ENCODE data around the gene LMX1B.
A peak's percentile ranks its signal among the peaks of the same experiment; 100 is the strongest.

Gene LMX1B

GRCh38 chr9:126663661-126664072, 49.9 kb downstream of the LMX1B start:
- no peak for FAIRE-seq
- no peak for DNase-seq (ENCODE audit: insufficient read length, low spot score)
- TF ChIP-seq SPI1 (IDR thresholded peaks at IDR 0.05; ENCODE audit: low read depth, low read length) = no peak
- no peak for TF ChIP-seq PAX5 (IDR thresholded peaks at IDR 0.05; ENCODE audit: insufficient read depth, low read length, severe bottlenecking)
- no peak for TF ChIP-seq POLR2A (IDR thresholded peaks at IDR 0.05; ENCODE audit: low read depth, low read length)
- no peak for TF ChIP-seq TAF1 (IDR thresholded peaks at IDR 0.05; ENCODE audit: low read depth, low read length)
- no peak for TF ChIP-seq POLR2AphosphoS5 (IDR thresholded peaks at IDR 0.05; ENCODE audit: low read depth, low read length)
- TF ChIP-seq POU2F2 (IDR thresholded peaks at IDR 0.05; ENCODE audit: low read depth, low read length) = no peak

DNA sequence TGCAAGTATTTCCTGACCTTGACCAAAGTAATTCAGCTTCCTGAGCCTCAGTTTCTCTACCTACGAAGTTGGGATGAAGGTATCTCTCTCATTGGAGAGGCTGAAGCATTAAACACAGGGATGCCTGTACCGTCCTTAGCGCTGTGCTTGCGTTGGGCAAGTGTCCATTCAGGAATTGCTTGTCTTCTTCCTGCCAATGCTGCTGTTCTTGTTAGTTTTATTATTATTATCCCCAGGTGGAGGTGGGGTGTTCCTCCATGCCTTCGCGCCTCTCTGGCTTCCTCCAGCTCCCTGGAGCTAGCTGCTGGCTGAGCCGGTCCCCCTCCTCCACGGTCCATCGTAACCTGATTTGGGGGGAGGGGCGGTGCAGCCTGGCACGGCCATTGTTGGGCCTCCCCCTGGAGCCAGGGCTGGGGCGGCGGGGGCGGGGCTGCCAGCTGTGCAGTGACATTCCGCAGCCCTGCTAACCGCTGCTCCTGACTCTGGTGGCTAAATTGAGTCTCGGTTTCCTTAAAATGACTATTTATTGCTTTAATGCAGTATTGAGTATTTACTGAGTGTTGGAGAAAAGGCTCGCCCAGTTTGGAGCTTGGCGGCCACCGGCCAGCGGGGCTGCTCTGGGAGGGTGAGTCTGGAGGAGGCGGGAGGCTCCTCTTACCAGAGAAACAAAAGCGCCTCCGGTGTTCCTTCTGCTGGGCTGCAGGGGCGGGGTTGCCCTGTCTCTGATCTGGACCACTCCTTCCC, 51.3 kb downstream of the LMX1B start:
- TF ChIP-seq PAX5 (IDR thresholded peaks at IDR 0.05; ENCODE audit: insufficient read depth, low read length, severe bottlenecking) (no peak), SPI1 (IDR thresholded peaks at IDR 0.05; ENCODE audit: low read depth, low read length) (no peak), POU2F2 (IDR thresholded peaks at IDR 0.05; ENCODE audit: low read depth, low read length) (no peak), POLR2AphosphoS5 (IDR thresholded peaks at IDR 0.05; ENCODE audit: low read depth, low read length) (no peak), POLR2A (IDR thresholded peaks at IDR 0.05; ENCODE audit: low read depth, low read length) (no peak), TAF1 (IDR thresholded peaks at IDR 0.05; ENCODE audit: low read depth, low read length) (no peak)
- DNase-seq (ENCODE audit: insufficient read length, low spot score) = no peak
- FAIRE-seq = no peak

- TF ChIP-seq POU2F2 (IDR thresholded peaks at IDR 0.05; ENCODE audit: low read depth, low read length) = no peak
- no peak for TF ChIP-seq TAF1 (IDR thresholded peaks at IDR 0.05; ENCODE audit: low read depth, low read length)
- TF ChIP-seq SPI1 (IDR thresholded peaks at IDR 0.05; ENCODE audit: low read depth, low read length) = no peak
- TF ChIP-seq POLR2AphosphoS5 (IDR thresholded peaks at IDR 0.05; ENCODE audit: low read depth, low read length) = no peak
- TF ChIP-seq PAX5 (IDR thresholded peaks at IDR 0.05; ENCODE audit: insufficient read depth, low read length, severe bottlenecking) = no peak
- no peak for TF ChIP-seq POLR2A (IDR thresholded peaks at IDR 0.05; ENCODE audit: low read depth, low read length)
- no peak for FAIRE-seq
- DNase-seq (ENCODE audit: insufficient read length, low spot score) = no peak
These were observed 51.9 kb downstream of the LMX1B start for GRCh38 chr9:126665644-126666035.

DNA sequence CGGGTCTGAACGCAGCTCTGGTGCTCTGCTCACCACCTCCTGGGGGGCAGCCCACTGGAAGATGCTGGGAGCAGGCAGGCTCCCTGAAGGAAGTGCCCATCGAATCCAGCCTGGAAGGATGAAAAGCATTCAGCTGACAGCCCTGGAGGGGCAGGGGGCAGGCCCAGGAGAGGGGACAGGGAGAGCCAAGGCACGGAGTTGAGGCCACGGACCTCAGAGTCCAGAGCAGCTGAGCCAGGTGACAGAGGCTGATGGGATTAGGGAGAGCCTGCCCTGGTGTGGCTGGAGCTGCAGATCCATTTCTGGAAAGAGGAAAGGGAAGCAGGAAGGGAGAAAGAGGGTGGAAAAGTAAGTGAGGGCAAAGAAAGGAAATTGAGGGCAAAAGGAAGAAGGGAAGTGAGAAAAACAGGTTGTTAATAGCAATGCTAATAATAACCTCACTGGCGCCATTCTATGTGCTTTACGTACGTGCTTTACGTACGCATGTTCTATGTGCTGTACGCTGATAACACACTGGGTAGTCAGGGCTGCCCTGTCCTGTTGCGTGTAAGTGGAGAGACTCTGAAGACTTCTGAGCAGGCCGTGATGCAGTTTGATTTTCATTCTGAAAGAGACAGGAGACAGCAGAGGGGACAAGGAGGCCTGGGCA, 52.6 kb downstream of the LMX1B start:
- DNase-seq (ENCODE audit: insufficient read length, low spot score) = no peak
- FAIRE-seq = peak; percentile 91
- TF ChIP-seq SPI1 (IDR thresholded peaks at IDR 0.05; ENCODE audit: low read depth, low read length) = peak; percentile 83
- no peak for TF ChIP-seq TAF1 (IDR thresholded peaks at IDR 0.05; ENCODE audit: low read depth, low read length)

DNA sequence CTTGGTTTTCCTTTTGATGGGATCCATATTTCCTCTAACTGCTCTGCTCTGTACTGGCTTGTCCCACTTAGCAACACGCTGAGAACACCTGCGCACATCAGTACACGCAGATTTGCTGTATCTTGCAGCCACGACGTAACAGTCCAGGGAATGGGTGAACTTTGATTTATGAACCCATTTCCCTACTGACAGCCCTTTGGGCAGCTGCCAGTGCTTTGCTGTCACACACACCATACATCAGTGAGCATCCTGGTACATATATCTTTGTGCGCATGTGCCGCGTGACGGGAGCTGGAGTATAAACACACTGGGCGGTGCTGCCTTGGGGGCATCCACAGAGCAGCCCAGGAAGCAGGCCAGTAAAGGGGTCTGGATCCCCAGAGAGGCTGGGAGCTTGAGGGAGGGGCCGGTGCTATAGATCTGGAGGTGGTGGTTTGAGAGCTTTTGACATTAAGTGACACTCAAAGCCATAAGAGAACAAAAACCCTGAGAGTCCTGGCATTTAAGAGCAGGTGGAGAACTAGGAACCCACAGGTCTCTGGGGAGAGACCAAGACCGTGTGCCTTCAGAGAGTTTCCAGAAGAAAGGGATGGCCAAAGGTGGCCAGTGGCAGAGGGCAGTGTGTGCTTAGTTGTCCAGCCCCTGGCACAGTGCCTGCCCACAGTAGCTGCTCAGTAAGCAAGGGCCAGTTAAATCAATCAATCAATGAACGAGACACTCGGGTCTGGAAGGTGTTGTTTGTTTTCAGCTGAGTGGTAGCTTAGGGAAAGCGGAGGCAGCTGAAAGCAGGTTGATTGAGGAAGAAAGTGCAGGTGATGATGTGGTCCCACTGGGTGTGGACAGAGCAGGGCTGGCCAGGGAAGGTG, 53.7 kb downstream of the LMX1B start:
- TF ChIP-seq POLR2AphosphoS5 (IDR thresholded peaks at IDR 0.05; ENCODE audit: low read depth, low read length) (no peak), PAX5 (IDR thresholded peaks at IDR 0.05; ENCODE audit: insufficient read depth, low read length, severe bottlenecking) (no peak), POLR2A (IDR thresholded peaks at IDR 0.05; ENCODE audit: low read depth, low read length) (no peak), TAF1 (IDR thresholded peaks at IDR 0.05; ENCODE audit: low read depth, low read length) (no peak), SPI1 (IDR thresholded peaks at IDR 0.05; ENCODE audit: low read depth, low read length) (no peak), POU2F2 (IDR thresholded peaks at IDR 0.05; ENCODE audit: low read depth, low read length) (no peak)
- DNase-seq (ENCODE audit: insufficient read length, low spot score) (no peak), FAIRE-seq (no peak)

- TF ChIP-seq TAF1 (IDR thresholded peaks at IDR 0.05; ENCODE audit: low read depth, low read length) = no peak
- no peak for TF ChIP-seq POLR2A (IDR thresholded peaks at IDR 0.05; ENCODE audit: low read depth, low read length)
- no peak for TF ChIP-seq POLR2AphosphoS5 (IDR thresholded peaks at IDR 0.05; ENCODE audit: low read depth, low read length)
- TF ChIP-seq SPI1 (IDR thresholded peaks at IDR 0.05; ENCODE audit: low read depth, low read length) = no peak
- no peak for TF ChIP-seq PAX5 (IDR thresholded peaks at IDR 0.05; ENCODE audit: insufficient read depth, low read length, severe bottlenecking)
- TF ChIP-seq POU2F2 (IDR thresholded peaks at IDR 0.05; ENCODE audit: low read depth, low read length) = no peak
- no peak for DNase-seq (ENCODE audit: insufficient read length, low spot score)
- FAIRE-seq = no peak
These were observed 54.3 kb downstream of the LMX1B start for GRCh38 chr9:126668058-126668457.

DNA sequence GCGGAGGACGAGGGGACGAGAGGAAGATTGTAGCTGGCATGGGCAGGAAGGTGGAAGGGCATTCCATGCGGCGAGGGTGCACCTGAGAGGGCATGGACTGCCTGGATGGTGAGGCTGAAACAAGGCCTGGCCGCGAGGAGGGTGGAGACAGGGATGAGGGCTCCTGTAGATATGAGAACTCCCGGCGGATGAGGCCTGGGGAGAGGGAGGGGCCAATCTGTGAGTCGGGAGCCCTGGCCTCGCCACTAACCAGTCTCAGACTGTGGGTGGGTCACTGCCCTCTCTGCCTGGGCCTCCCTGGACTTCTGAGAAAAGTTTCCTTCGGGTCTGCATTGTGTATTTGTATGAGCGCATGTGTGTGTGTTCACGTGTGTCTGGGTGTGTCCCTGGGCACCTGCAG, 55.4 kb downstream of the LMX1B start:
- no peak for DNase-seq (ENCODE audit: insufficient read length, low spot score)
- no peak for TF ChIP-seq SPI1 (IDR thresholded peaks at IDR 0.05; ENCODE audit: low read depth, low read length)
- TF ChIP-seq TAF1 (IDR thresholded peaks at IDR 0.05; ENCODE audit: low read depth, low read length) = no peak
- TF ChIP-seq POLR2AphosphoS5 (IDR thresholded peaks at IDR 0.05; ENCODE audit: low read depth, low read length) = no peak
- no peak for TF ChIP-seq POLR2A (IDR thresholded peaks at IDR 0.05; ENCODE audit: low read depth, low read length)
- no peak for TF ChIP-seq POU2F2 (IDR thresholded peaks at IDR 0.05; ENCODE audit: low read depth, low read length)
- TF ChIP-seq PAX5 (IDR thresholded peaks at IDR 0.05; ENCODE audit: insufficient read depth, low read length, severe bottlenecking) = no peak
- no peak for FAIRE-seq

GRCh38 chr9:126670270-126670669, 56.5 kb downstream of the LMX1B start:
- no peak for TF ChIP-seq TAF1 (IDR thresholded peaks at IDR 0.05; ENCODE audit: low read depth, low read length)
- no peak for TF ChIP-seq POLR2A (IDR thresholded peaks at IDR 0.05; ENCODE audit: low read depth, low read length)
- no peak for TF ChIP-seq PAX5 (IDR thresholded peaks at IDR 0.05; ENCODE audit: insufficient read depth, low read length, severe bottlenecking)
- no peak for TF ChIP-seq POU2F2 (IDR thresholded peaks at IDR 0.05; ENCODE audit: low read depth, low read length)
- TF ChIP-seq POLR2AphosphoS5 (IDR thresholded peaks at IDR 0.05; ENCODE audit: low read depth, low read length) = no peak
- no peak for TF ChIP-seq SPI1 (IDR thresholded peaks at IDR 0.05; ENCODE audit: low read depth, low read length)
- FAIRE-seq = peak; percentile 68

DNA sequence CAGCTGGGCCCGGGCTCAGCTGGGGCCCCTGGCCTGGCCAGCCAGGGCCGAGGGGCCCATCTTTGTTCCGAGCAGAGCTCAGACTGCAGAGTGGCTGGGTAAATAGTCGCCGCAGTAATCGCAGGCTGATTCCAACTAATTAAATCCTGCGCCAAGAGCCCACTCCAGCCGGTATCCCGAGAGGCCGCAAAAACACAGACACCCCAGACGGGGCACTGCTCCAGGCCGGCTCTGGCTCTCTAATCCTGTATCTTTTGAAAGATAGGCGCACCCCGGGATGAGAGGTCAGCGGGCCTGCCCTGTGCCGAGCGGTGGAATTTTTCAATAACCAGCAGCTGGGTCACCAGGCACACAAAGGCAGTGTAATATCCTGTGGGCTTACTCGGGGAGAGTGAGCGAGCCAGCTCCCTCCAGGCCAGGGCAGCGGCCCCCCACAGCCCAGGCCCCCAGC, 57.7 kb downstream of the LMX1B start:
- TF ChIP-seq SPI1 (IDR thresholded peaks at IDR 0.05; ENCODE audit: low read depth, low read length) (no peak), POLR2AphosphoS5 (IDR thresholded peaks at IDR 0.05; ENCODE audit: low read depth, low read length) (no peak), TAF1 (IDR thresholded peaks at IDR 0.05; ENCODE audit: low read depth, low read length) (no peak), POU2F2 (IDR thresholded peaks at IDR 0.05; ENCODE audit: low read depth, low read length) (no peak), PAX5 (IDR thresholded peaks at IDR 0.05; ENCODE audit: insufficient read depth, low read length, severe bottlenecking) (no peak), POLR2A (IDR thresholded peaks at IDR 0.05; ENCODE audit: low read depth, low read length) (no peak)
- DNase-seq (ENCODE audit: insufficient read length, low spot score) (no peak), FAIRE-seq (no peak)

More at GRCh38 chr9:126670270-126670669, 56.5 kb downstream of the LMX1B start:
- no peak for DNase-seq (ENCODE audit: insufficient read length, low spot score)

Data from GM12891 (cell line).